H9 (cell line): ENCODE measurements around the gene IGLL5. TPM values are rescaled to one million over a fixed set of nuclear protein-coding genes. Genes with fewer than 3 reads are reported as not detected.

Source experiments
- DNase-seq: peaks from one replicate; pipeline ENCODE4 v3.0.0-alpha.2; 2017
- H2AFZ ChIP-seq: one replicate; pipeline ENCODE4 v1.6.1; 2013; ENCODE audit warnings: mild to moderate bottlenecking, low read length, control low read depth, moderate library complexity
- H2AK5ac ChIP-seq: 2 replicates; pipeline ENCODE4 v1.6.1; 2013; ENCODE audit warnings: low read length, control low read depth, mixed read lengths; ENCODE audit not compliant: insufficient read length
- H2BK120ac ChIP-seq: one replicate; pipeline ENCODE4 v1.6.1; 2013; ENCODE audit warnings: low read depth, mild to moderate bottlenecking, low read length, control low read depth, inconsistent platforms; ENCODE audit not compliant: poor library complexity, severe bottlenecking
- H2BK12ac ChIP-seq: 2 replicates; pipeline ENCODE4 v1.6.1; 2013; ENCODE audit warnings: low read length, control low read depth, mixed read lengths, low read depth; ENCODE audit not compliant: insufficient read length
- H2BK15ac ChIP-seq: 2 replicates; pipeline ENCODE4 v1.6.1; 2013; ENCODE audit warnings: low read depth, low read length, control low read depth
- H2BK20ac ChIP-seq: one replicate; pipeline ENCODE4 v1.6.1; 2013; ENCODE audit warnings: low read depth, mild to moderate bottlenecking, low read length, control low read depth, inconsistent platforms; ENCODE audit not compliant: poor library complexity, severe bottlenecking
- H2BK5ac ChIP-seq: 2 replicates; pipeline ENCODE4 v1.6.1; 2013; ENCODE audit warnings: low read length, control low read depth, mixed read lengths; ENCODE audit not compliant: insufficient read length
- H3K14ac ChIP-seq: 2 replicates; pipeline ENCODE4 v1.6.1; 2013; ENCODE audit warnings: low read length, control low read depth; ENCODE audit not compliant: insufficient read depth
- H3K18ac ChIP-seq: 2 replicates; pipeline ENCODE4 v1.6.1; 2013; ENCODE audit warnings: low read depth, mild to moderate bottlenecking, mixed read lengths, low read length, control low read depth; ENCODE audit not compliant: insufficient read length
- H3K23ac ChIP-seq: 2 replicates; pipeline ENCODE4 v1.6.1; 2013; ENCODE audit warnings: low read length, control low read depth, mixed read lengths, low read depth; ENCODE audit not compliant: insufficient read length
- H3K23me2 ChIP-seq: 2 replicates; pipeline ENCODE4 v1.6.1; 2013; ENCODE audit warnings: low read depth, mild to moderate bottlenecking, mixed read lengths, low read length, control low read depth; ENCODE audit not compliant: insufficient read length, poor library complexity, severe bottlenecking
- H3K27ac ChIP-seq: 2 replicates; pipeline ENCODE4 v1.5.1; 2013; ENCODE audit warnings: low read length, control low read depth, mixed read lengths, low read depth; ENCODE audit not compliant: insufficient read length
- H3K27me3 ChIP-seq: 2 replicates; pipeline ENCODE4 v1.6.1; 2013; ENCODE audit warnings: low read length, control low read depth, inconsistent platforms; ENCODE audit not compliant: insufficient read depth
- H3K4ac ChIP-seq: 2 replicates; pipeline ENCODE4 v1.6.1; 2013; ENCODE audit warnings: low read depth, mild to moderate bottlenecking, control low read depth, inconsistent platforms, low read length, moderate library complexity
- H3K4me1 ChIP-seq: 2 replicates; pipeline ENCODE4 v1.6.1; 2013; ENCODE audit warnings: low read length, control low read depth, inconsistent platforms; ENCODE audit not compliant: insufficient read depth
- H3K4me2 ChIP-seq: 2 replicates; pipeline ENCODE4 v1.6.1; 2013; ENCODE audit warnings: low read length, control low read depth, mixed read lengths; ENCODE audit not compliant: insufficient read length, insufficient read depth
- H3K56ac ChIP-seq: 2 replicates; pipeline ENCODE4 v1.6.1; 2013; ENCODE audit warnings: low read depth, mild to moderate bottlenecking, mixed read lengths, low read length, control low read depth; ENCODE audit not compliant: insufficient read length
- H3K79me1 ChIP-seq: 2 replicates; pipeline ENCODE4 v1.6.1; 2013; ENCODE audit warnings: low read depth, mild to moderate bottlenecking, moderate library complexity, low read length, control low read depth, inconsistent platforms; ENCODE audit not compliant: insufficient read depth, poor library complexity, severe bottlenecking
- H3K79me2 ChIP-seq: 2 replicates; pipeline ENCODE4 v1.6.1; 2013; ENCODE audit warnings: low read length, control low read depth, inconsistent platforms; ENCODE audit not compliant: insufficient read depth
- H3K9ac ChIP-seq: 2 replicates; pipeline ENCODE4 v1.6.1; 2013; ENCODE audit warnings: low read length, control low read depth, mixed read lengths; ENCODE audit not compliant: insufficient read length; ENCODE audit errors: extremely low read depth
- H3K9me3 ChIP-seq: one replicate; pipeline ENCODE4 v1.6.1; 2013; ENCODE audit warnings: low read depth, low read length, inconsistent platforms; ENCODE audit not compliant: control insufficient read depth
- H3T11ph ChIP-seq: one replicate; pipeline ENCODE4 v1.6.1; 2013; ENCODE audit warnings: mild to moderate bottlenecking, low read length, control low read depth, inconsistent platforms
- H4K20me1 ChIP-seq: one replicate; pipeline ENCODE4 v1.6.1; 2013; ENCODE audit not compliant: control insufficient read depth, insufficient read length, insufficient read depth
- H4K5ac ChIP-seq: 2 replicates; pipeline ENCODE4 v1.6.1; 2013; ENCODE audit warnings: low read depth, mild to moderate bottlenecking, mixed read lengths, low read length, control low read depth; ENCODE audit not compliant: insufficient read length
- H4K8ac ChIP-seq: replicated peaks from 2 replicates; pipeline ENCODE4 v1.6.1; 2013; ENCODE audit warnings: low read length, control low read depth, mixed read lengths, low read depth; ENCODE audit not compliant: insufficient read length
- H4K91ac ChIP-seq: 2 replicates; pipeline ENCODE4 v1.6.1; 2013; ENCODE audit warnings: low read depth, mild to moderate bottlenecking, moderate library complexity, mixed read lengths, low read length, control low read depth; ENCODE audit not compliant: insufficient read length
- H3K27ac Mint-ChIP-seq, 3 experiments: 2 replicates in 2 of 3; 3 replicates in 1 of 3; pipeline ENCODE4 v1.8.0; 2020 to 2021; ENCODE audit warnings: mixed read lengths in 3 of 3, mild to moderate bottlenecking in 1 of 3, moderate library complexity in 1 of 3
- H3K27me3 Mint-ChIP-seq: 2 replicates; pipeline ENCODE4 v1.8.0; 2021; ENCODE audit warnings: low read depth, mild to moderate bottlenecking, moderate library complexity, mixed read lengths
- H3K36me3 Mint-ChIP-seq, 3 experiments: 2 replicates in 2 of 3; 3 replicates in 1 of 3; pipeline ENCODE4 v1.8.0; 2020 to 2021; ENCODE audit warnings: low read depth in 3 of 3, mixed read lengths in 3 of 3; ENCODE audit not compliant: insufficient read depth in 1 of 3
- H3K4me1 Mint-ChIP-seq, 2 experiments: 2 replicates each; pipeline ENCODE4 v1.8.0; 2020; ENCODE audit warnings: mixed read lengths in 2 of 2
- H3K4me3 Mint-ChIP-seq, 2 experiments: 2 replicates in 1 of 2; 3 replicates in 1 of 2; pipeline ENCODE4 v1.8.0; 2020 to 2021; ENCODE audit warnings: mild to moderate bottlenecking in 2 of 2, mixed read lengths in 2 of 2, moderate library complexity in 1 of 2
- H3K9me3 Mint-ChIP-seq, 2 experiments: 2 replicates in 1 of 2; 3 replicates in 1 of 2; pipeline ENCODE4 v1.8.0; 2020; ENCODE audit warnings: mild to moderate bottlenecking in 2 of 2, mixed read lengths in 2 of 2, moderate library complexity in 1 of 2
- CTCF ChIP-seq: fragments of 200-600 bp; sonication (generic); conservative IDR thresholded peaks from 3 replicates; pipeline ENCODE4 v1.8.0; 2021; ENCODE audit warnings: antibody characterized with exemption, mild to moderate bottlenecking
- WGBS: extraction: QIAGEN DNeasy Blood & Tissue Kit; methylation state at CpG from one replicate; pipeline ENCODE4 v1.1.7; 2013; ENCODE audit warnings: missing lambda C conversion rate, low lambda C conversion rate, mixed read lengths; ENCODE audit not compliant: insufficient read length; ENCODE audit errors: extremely low coverage; 5-methylcytosine and 5-hydroxymethylcytosine counted together
- total RNA-seq: library from RNA; stranded (reverse); gene quantifications from 2 replicates; pipeline ENCODE4 v1.2.1, GENCODE V29; 2021

IGLL5 gene
- total RNA-seq, 1 experiment from 2014 or later, result not detected

- Histone ChIP-seq H3K18ac (no peak overlapping the region), H2BK5ac (no peak overlapping the region), H4K8ac (no peak overlapping the region), H4K20me1 (no peaks in the 10 kb centered on the region), H3T11ph (no peak overlapping the region), H3K14ac (no peak overlapping the region), H4K91ac (no peak overlapping the region), H3K56ac (no peak overlapping the region), H2AFZ (no peak overlapping the region), H2BK20ac (no peak overlapping the region), H3K23me2 (no peaks in the 10 kb centered on the region), H3K27ac (no peak overlapping the region), H3K4me2 (no peak overlapping the region), H3K79me1 (no peaks in the 10 kb centered on the region), H3K4me1 (no peaks in the 10 kb centered on the region), H3K27me3 (no peaks in the 10 kb centered on the region; the same call in 1 of the 2 replicates), H2BK12ac (no peak overlapping the region), H2AK5ac (no peak overlapping the region), H3K23ac (no peak overlapping the region), H3K9ac (no peak overlapping the region), H3K9me3 (no peaks in the 10 kb centered on the region), H2BK15ac (no peak overlapping the region), H3K79me2 (no peaks in the 10 kb centered on the region), H2BK120ac (no peak overlapping the region), H4K5ac (no peak overlapping the region), H3K4ac (no peak overlapping the region)
- no CpG with 5 or more reads among the region's 1 CpG for WGBS
- H3K27ac Mint-ChIP-seq, result no peak overlapping the region
- no peak for DNase-seq
- H3K36me3 Mint-ChIP-seq, result no peaks in the 10 kb centered on the region
- no peak for TF ChIP-seq CTCF
- H3K4me1 Mint-ChIP-seq, result no peaks in the 10 kb centered on the region
- no peak overlapping the region for H3K4me3 Mint-ChIP-seq
- no peaks in the 10 kb centered on the region for H3K9me3 Mint-ChIP-seq
- peaks cover 96% of the 10 kb centered on the region for H3K27me3 Mint-ChIP-seq
Observed at GRCh38 chr22:22843848-22844247, 43.8 kb upstream of the IGLL5 start.
